ENCODE data around the gene NSFL1C. TPM values are rescaled to one million over a fixed set of nuclear protein-coding genes. Genes with fewer than 3 reads are reported as not detected.

The NSFL1C gene
- total and polyA plus RNA-seq, 2 experiments from 2014 or later, result 36.0 to 98.8 TPM

DNA sequence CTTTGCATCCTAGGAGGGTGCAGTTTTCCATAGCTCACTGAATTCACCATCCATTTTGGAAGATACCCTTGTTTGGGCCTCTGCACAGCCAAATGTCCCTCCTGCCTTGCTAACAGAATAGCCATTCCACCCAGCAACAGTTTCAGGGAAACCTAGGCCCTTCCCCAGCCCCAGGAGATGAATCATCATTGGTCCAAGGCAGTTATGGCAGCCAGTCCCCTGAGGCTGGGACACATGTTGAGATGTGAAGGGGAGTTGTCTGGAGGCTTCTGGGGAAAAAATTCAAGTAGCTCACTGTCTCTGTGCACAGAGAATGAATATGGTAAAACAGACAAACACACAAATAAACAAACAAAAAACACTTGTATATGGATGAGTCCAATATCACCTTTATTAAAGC, 41.9 kb upstream of the NSFL1C start:
- Histone ChIP-seq H3K27me3 (peaks cover 25% of the 10 kb centered on the region), H3K79me2 (no peaks in the 10 kb centered on the region)
- TF ChIP-seq, protein P1, sequence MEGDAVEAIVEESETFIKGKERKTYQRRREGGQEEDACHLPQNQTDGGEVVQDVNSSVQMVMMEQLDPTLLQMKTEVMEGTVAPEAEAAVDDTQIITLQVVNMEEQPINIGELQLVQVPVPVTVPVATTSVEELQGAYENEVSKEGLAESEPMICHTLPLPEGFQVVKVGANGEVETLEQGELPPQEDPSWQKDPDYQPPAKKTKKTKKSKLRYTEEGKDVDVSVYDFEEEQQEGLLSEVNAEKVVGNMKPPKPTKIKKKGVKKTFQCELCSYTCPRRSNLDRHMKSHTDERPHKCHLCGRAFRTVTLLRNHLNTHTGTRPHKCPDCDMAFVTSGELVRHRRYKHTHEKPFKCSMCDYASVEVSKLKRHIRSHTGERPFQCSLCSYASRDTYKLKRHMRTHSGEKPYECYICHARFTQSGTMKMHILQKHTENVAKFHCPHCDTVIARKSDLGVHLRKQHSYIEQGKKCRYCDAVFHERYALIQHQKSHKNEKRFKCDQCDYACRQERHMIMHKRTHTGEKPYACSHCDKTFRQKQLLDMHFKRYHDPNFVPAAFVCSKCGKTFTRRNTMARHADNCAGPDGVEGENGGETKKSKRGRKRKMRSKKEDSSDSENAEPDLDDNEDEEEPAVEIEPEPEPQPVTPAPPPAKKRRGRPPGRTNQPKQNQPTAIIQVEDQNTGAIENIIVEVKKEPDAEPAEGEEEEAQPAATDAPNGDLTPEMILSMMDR (IDR thresholded peaks at IDR 0.05; ENCODE audit: poor library complexity), result no peak
- TF ChIP-seq EZH2phosphoT487 (IDR thresholded peaks at IDR 0.05; ENCODE audit: low read depth, severe bottlenecking, unreplicated experiment) (no peak), EZH2 (IDR thresholded peaks at IDR 0.05; ENCODE audit: borderline replicate concordance) (no peak)

DNA sequence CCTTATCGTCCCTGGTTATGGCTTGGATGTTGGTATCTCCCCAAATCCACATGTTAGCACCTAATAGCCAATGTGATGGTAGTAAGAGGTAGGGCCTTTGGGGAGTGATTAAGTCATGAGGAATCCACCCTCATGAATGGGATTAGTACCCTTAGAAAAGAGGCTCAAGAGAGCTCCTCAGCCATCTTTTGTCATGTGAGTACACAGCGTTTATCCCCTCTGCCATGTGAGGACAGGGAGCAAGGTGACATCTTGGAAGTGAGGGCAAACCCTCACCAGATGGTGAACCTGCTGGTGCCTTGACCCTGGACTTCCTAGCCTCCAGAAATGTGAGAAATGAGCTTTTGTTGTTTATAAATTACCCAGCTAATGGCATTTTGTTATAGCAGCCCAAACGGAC, 40.6 kb upstream of the NSFL1C start:
- H3K9me2 ChIP-seq (replicated peaks; ENCODE audit: insufficient read depth), result no peaks in the 10 kb centered on the region
- TF ChIP-seq, protein P1 (IDR thresholded peaks at IDR 0.05; ENCODE audit: poor library complexity), result no peak
- no peak for TF ChIP-seq EZH2phosphoT487 (IDR thresholded peaks at IDR 0.05; ENCODE audit: low read depth, severe bottlenecking, unreplicated experiment)
- TF ChIP-seq EZH2 (IDR thresholded peaks at IDR 0.05; ENCODE audit: borderline replicate concordance), result no peak
- no peaks in the 10 kb centered on the region for H3K9me3 ChIP-seq (ENCODE audit: low read depth)
- 86% methylated on average over 3 of the region's 3 CpGs for WGBS (ENCODE audit: low lambda C conversion rate, missing lambda C conversion rate)
- H3K4me2 ChIP-seq, result no peak overlapping the region
- H3K36me3 ChIP-seq (replicated peaks; ENCODE audit: insufficient read depth, low read depth), result no peaks in the 10 kb centered on the region
- no peaks in the 10 kb centered on the region for H3K4me1 ChIP-seq (ENCODE audit: insufficient read depth)
- no peaks in the 10 kb centered on the region for H4K20me1 ChIP-seq (ENCODE audit: insufficient read depth, poor library complexity, severe bottlenecking)
- no peaks in the 10 kb centered on the region for H3K79me2 ChIP-seq
- peaks cover 25% of the 10 kb centered on the region for H3K27me3 ChIP-seq
- no peak for DNase-seq (ENCODE audit: low spot score)
- H3K4me3 ChIP-seq, result no peak overlapping the region
- H2AFZ ChIP-seq, result no peak overlapping the region
- H3K27ac ChIP-seq, result no peak overlapping the region

More for the DNA sequence above, 41.9 kb upstream of the NSFL1C start:
- no peak overlapping the region for H2AFZ ChIP-seq
- H4K20me1 ChIP-seq (ENCODE audit: insufficient read depth, poor library complexity, severe bottlenecking), result no peaks in the 10 kb centered on the region
- H3K36me3 ChIP-seq (replicated peaks; ENCODE audit: insufficient read depth, low read depth), result no peaks in the 10 kb centered on the region
- H3K4me3 ChIP-seq, result no peak overlapping the region
- no peak overlapping the region for H3K27ac ChIP-seq
- H3K9me3 ChIP-seq (ENCODE audit: low read depth), result no peaks in the 10 kb centered on the region
- no peaks in the 10 kb centered on the region for H3K4me1 ChIP-seq (ENCODE audit: insufficient read depth)
- H3K9me2 ChIP-seq (replicated peaks; ENCODE audit: insufficient read depth), result no peaks in the 10 kb centered on the region
- no peak overlapping the region for H3K4me2 ChIP-seq
- DNase-seq (ENCODE audit: low spot score), result no peak

DNA sequence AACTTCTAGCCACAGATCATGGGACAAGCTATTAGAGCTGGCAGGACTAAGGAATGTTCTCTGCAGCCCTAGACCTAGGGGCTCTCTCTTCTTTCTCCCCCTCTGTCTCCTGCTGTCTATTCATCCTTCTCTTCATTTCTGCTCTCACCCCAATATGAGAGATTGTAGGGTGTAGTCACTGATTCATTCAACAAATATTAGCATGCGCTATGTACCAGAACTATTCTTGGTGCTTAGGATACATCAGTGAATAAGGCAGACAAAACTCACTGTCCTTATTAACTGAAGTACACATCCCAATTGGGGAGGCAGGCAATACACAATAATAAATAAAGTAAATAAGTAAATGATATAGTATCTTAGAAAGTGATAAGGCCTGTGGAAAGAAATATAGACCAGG, 39.2 kb upstream of the NSFL1C start:
- no peak overlapping the region for H3K27ac ChIP-seq
- no peak overlapping the region for H3K4me3 ChIP-seq
- H3K4me1 ChIP-seq (ENCODE audit: insufficient read depth), result peaks cover under 1% of the 10 kb centered on the region
- no peak overlapping the region for H3K4me2 ChIP-seq
- H3K36me3 ChIP-seq (replicated peaks; ENCODE audit: insufficient read depth, low read depth), result no peaks in the 10 kb centered on the region
- no peak overlapping the region for H2AFZ ChIP-seq
- H4K20me1 ChIP-seq (ENCODE audit: insufficient read depth, poor library complexity, severe bottlenecking), result no peaks in the 10 kb centered on the region
- no peaks in the 10 kb centered on the region for H3K79me2 ChIP-seq
- H3K9me3 ChIP-seq (ENCODE audit: low read depth), result no peaks in the 10 kb centered on the region
- 91% methylated on average over 1 of the region's 1 CpG for WGBS (ENCODE audit: low lambda C conversion rate, missing lambda C conversion rate)
- H3K27me3 ChIP-seq, result peaks cover 14% of the 10 kb centered on the region
- no peak for DNase-seq (ENCODE audit: low spot score)
- no peaks in the 10 kb centered on the region for H3K9me2 ChIP-seq (replicated peaks; ENCODE audit: insufficient read depth)
- no peak for TF ChIP-seq EZH2phosphoT487 (IDR thresholded peaks at IDR 0.05; ENCODE audit: low read depth, severe bottlenecking, unreplicated experiment)
- TF ChIP-seq EZH2 (IDR thresholded peaks at IDR 0.05; ENCODE audit: borderline replicate concordance), result no peak
- TF ChIP-seq, protein P1 (IDR thresholded peaks at IDR 0.05; ENCODE audit: poor library complexity), result no peak

DNA sequence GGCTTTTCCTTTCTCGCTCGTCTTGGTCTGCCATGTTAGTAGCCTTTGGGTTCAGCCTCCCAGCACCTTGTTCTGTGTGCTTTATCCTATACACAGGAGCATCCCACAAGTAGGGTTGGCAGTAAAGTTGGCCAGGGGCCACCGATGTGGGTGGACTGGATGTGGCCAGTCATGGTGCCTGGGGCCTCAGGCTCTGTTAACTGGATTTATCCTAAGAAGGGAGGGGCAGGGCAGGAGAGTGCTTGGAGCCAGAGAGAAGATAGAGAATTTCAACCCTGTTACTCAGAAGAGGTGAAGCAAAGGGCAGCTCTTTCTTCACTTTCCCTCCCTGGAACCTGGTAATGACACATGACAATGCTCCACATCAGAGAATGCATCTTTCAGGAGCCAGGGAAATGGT, 38.7 kb upstream of the NSFL1C start:
- Histone ChIP-seq H3K4me1 (ENCODE audit: insufficient read depth) (peaks cover 4% of the 10 kb centered on the region), H2AFZ (no peak overlapping the region), H3K4me3 (no peak overlapping the region), H3K79me2 (no peaks in the 10 kb centered on the region), H3K27me3 (peaks cover 9% of the 10 kb centered on the region), H3K9me3 (ENCODE audit: low read depth) (no peaks in the 10 kb centered on the region), H3K27ac (no peak overlapping the region), H3K9me2 (replicated peaks; ENCODE audit: insufficient read depth) (no peaks in the 10 kb centered on the region), H4K20me1 (ENCODE audit: insufficient read depth, poor library complexity, severe bottlenecking) (no peaks in the 10 kb centered on the region), H3K36me3 (replicated peaks; ENCODE audit: insufficient read depth, low read depth) (no peaks in the 10 kb centered on the region), H3K4me2 (no peak overlapping the region)
- TF ChIP-seq EZH2phosphoT487 (IDR thresholded peaks at IDR 0.05; ENCODE audit: low read depth, severe bottlenecking, unreplicated experiment), result no peak
- TF ChIP-seq EZH2 (IDR thresholded peaks at IDR 0.05; ENCODE audit: borderline replicate concordance), result no peak
- TF ChIP-seq, protein P1 (IDR thresholded peaks at IDR 0.05; ENCODE audit: poor library complexity), result no peak
- DNase-seq (ENCODE audit: low spot score), result no peak
- WGBS (ENCODE audit: low lambda C conversion rate, missing lambda C conversion rate), result 73% methylated on average over 3 of the region's 3 CpGs

Measured in hepatocyte (in vitro differentiated cells).